ENCODE data around the gene MAP7. TPM values are rescaled to one million over a fixed set of nuclear protein-coding genes. Genes with fewer than 3 reads are reported as not detected.

Gene MAP7
- total RNA-seq, 2 experiments from 2014 or later, result not detected

GRCh38 chr6:136333824-136334464 lies 216.3 kb downstream of the MAP7 start:
- Histone ChIP-seq H3K27ac (ENCODE audit: low read depth, low read length, poor library complexity, severe bottlenecking) (no peak overlapping the region), H3K4me3 (ENCODE audit: low read depth, low read length, poor library complexity, severe bottlenecking) (no peak overlapping the region), H4K20me1 (ENCODE audit: insufficient read depth, low read length) (no peaks in the 10 kb centered on the region), H3K79me2 (ENCODE audit: insufficient read depth, low read depth, low read length) (no peaks in the 10 kb centered on the region), H3K4me2 (ENCODE audit: low read length) (no peak overlapping the region), H3K4me1 (ENCODE audit: insufficient read depth, low read length, poor library complexity, severe bottlenecking) (no peaks in the 10 kb centered on the region), H3K36me3 (ENCODE audit: insufficient read depth, low read length) (no peaks in the 10 kb centered on the region), H3K9me2 (ENCODE audit: insufficient read depth, low read length) (no peaks in the 10 kb centered on the region), H3K9me3 (ENCODE audit: low read length) (no peaks in the 10 kb centered on the region), H2AFZ (ENCODE audit: low read length) (no peak overlapping the region)
- BruUV-seq (replicated peaks), result no TSS peak
- ChIA-PET POLR2A (interaction anchor here (0.6 to 1.5 kb wide), 2 partner anchors 44 to 499 kb away, joined by 3 to 6 read pairs; partner anchors contain the start of gene BCLAF1), CTCF (ENCODE audit: unreplicated experiment) (no interaction called here)
- DNase-seq (ENCODE audit: low spot score), result no peak
- TF ChIP-seq EZH2phosphoT487 (IDR thresholded peaks at IDR 0.05; ENCODE audit: borderline replicate concordance, low read depth, low read length) (no peak), CTCF (conservative IDR thresholded peaks at IDR 0.05; ENCODE audit: low read length) (no peak)
- intact Hi-C loops (cut with micrococcal nuclease; ENCODE audit: unreplicated experiment), result no loop called here

- POLR2A ChIA-PET, result interaction anchor here (1.1 kb wide), 1 partner anchor 10 kb away, joined by 4 read pairs; no protein-coding TSS in a partner anchor
- no peaks in the 10 kb centered on the region for H3K79me2 ChIP-seq (ENCODE audit: insufficient read depth, low read depth, low read length)
- no peaks in the 10 kb centered on the region for H3K36me3 ChIP-seq (ENCODE audit: insufficient read depth, low read length)
- CTCF ChIA-PET (ENCODE audit: unreplicated experiment), result no interaction called here
- DNase-seq (ENCODE audit: low spot score), result no peak
- no peak overlapping the region for H2AFZ ChIP-seq (ENCODE audit: low read length)
- no TSS peak for BruUV-seq (replicated peaks)
- H3K9me2 ChIP-seq (ENCODE audit: insufficient read depth, low read length), result no peaks in the 10 kb centered on the region
- H4K20me1 ChIP-seq (ENCODE audit: insufficient read depth, low read length), result no peaks in the 10 kb centered on the region
- no peak overlapping the region for H3K4me3 ChIP-seq (ENCODE audit: low read depth, low read length, poor library complexity, severe bottlenecking)
- H3K4me1 ChIP-seq (ENCODE audit: insufficient read depth, low read length, poor library complexity, severe bottlenecking), result peaks cover 1% of the 10 kb centered on the region
- H3K9me3 ChIP-seq (ENCODE audit: low read length), result no peaks in the 10 kb centered on the region
- intact Hi-C loops (cut with micrococcal nuclease; ENCODE audit: unreplicated experiment), result no loop called here
- no peak overlapping the region for H3K4me2 ChIP-seq (ENCODE audit: low read length)
- no peak overlapping the region for H3K27ac ChIP-seq (ENCODE audit: low read depth, low read length, poor library complexity, severe bottlenecking)
- TF ChIP-seq EZH2phosphoT487 (IDR thresholded peaks at IDR 0.05; ENCODE audit: borderline replicate concordance, low read depth, low read length) (no peak), CTCF (conservative IDR thresholded peaks at IDR 0.05; ENCODE audit: low read length) (no peak)
Observed at GRCh38 chr6:136331461-136331860, 218.8 kb downstream of the MAP7 start.

GRCh38 chr6:136330634-136331033 lies 219.6 kb downstream of the MAP7 start:
- H3K4me2 ChIP-seq (ENCODE audit: low read length), result no peak overlapping the region
- no peak for DNase-seq (ENCODE audit: low spot score)
- no peak overlapping the region for H3K4me3 ChIP-seq (ENCODE audit: low read depth, low read length, poor library complexity, severe bottlenecking)
- no TSS peak for BruUV-seq (replicated peaks)
- no peaks in the 10 kb centered on the region for H3K9me3 ChIP-seq (ENCODE audit: low read length)
- H3K9me2 ChIP-seq (ENCODE audit: insufficient read depth, low read length), result no peaks in the 10 kb centered on the region
- peaks cover 9% of the 10 kb centered on the region for H3K4me1 ChIP-seq (ENCODE audit: insufficient read depth, low read length, poor library complexity, severe bottlenecking)
- ChIA-PET POLR2A (interaction anchor here (0.6 to 1.2 kb wide), 3 partner anchors 9 to 211 kb away, joined by 3 to 4 read pairs (median 3); no protein-coding TSS in a partner anchor), CTCF (ENCODE audit: unreplicated experiment) (no interaction called here)
- no peaks in the 10 kb centered on the region for H3K79me2 ChIP-seq (ENCODE audit: insufficient read depth, low read depth, low read length)
- no peak overlapping the region for H2AFZ ChIP-seq (ENCODE audit: low read length)
- no peaks in the 10 kb centered on the region for H4K20me1 ChIP-seq (ENCODE audit: insufficient read depth, low read length)
- intact Hi-C loops (cut with micrococcal nuclease; ENCODE audit: unreplicated experiment), result no loop called here
- no peaks in the 10 kb centered on the region for H3K36me3 ChIP-seq (ENCODE audit: insufficient read depth, low read length)
- H3K27ac ChIP-seq (ENCODE audit: low read depth, low read length, poor library complexity, severe bottlenecking), result no peak overlapping the region
- TF ChIP-seq CTCF (conservative IDR thresholded peaks at IDR 0.05; ENCODE audit: low read length) (no peak), EZH2phosphoT487 (IDR thresholded peaks at IDR 0.05; ENCODE audit: borderline replicate concordance, low read depth, low read length) (no peak)
